Fibroblast of lung (primary cell): ENCODE data around the gene CD300H. TPM values are rescaled to one million over a fixed set of nuclear protein-coding genes. Genes with fewer than 3 reads are reported as not detected.

Experiments used
- DNase-seq, 2 donors: peaks; one replicate each; pipeline versions ENCODE4 v3.0.0 to v3.0.0-alpha.2; 2010; ENCODE audit warnings: low read depth in 2 of 2
- H2AFZ ChIP-seq: 2 replicates; pipeline ENCODE4 v1.5.1; 2012; ENCODE audit warnings: low read length, control low read depth, inconsistent platforms
- H3K27ac ChIP-seq: 2 replicates; pipeline ENCODE4 v1.5.1; 2011; ENCODE audit warnings: low read length, control low read depth; ENCODE audit not compliant: insufficient read depth
- H3K27me3 ChIP-seq: 2 replicates; pipeline ENCODE4 v1.5.1; 2011; ENCODE audit warnings: mild to moderate bottlenecking, low read length; ENCODE audit not compliant: control insufficient read depth, insufficient read depth
- H3K36me3 ChIP-seq: 2 replicates; pipeline ENCODE4 v1.5.1; 2011; ENCODE audit warnings: low read length; ENCODE audit not compliant: control insufficient read depth, insufficient read depth
- H3K4me1 ChIP-seq: 2 replicates; pipeline ENCODE4 v1.5.1; 2011; ENCODE audit warnings: low read length; ENCODE audit not compliant: control insufficient read depth, insufficient read depth; ENCODE audit errors: extremely low read depth
- H3K4me2 ChIP-seq: 2 replicates; pipeline ENCODE4 v1.5.1; 2011; ENCODE audit warnings: low read length, control low read depth; ENCODE audit not compliant: insufficient read depth; ENCODE audit errors: extremely low read depth
- H3K4me3 ChIP-seq, 4 experiments: fragments of 200-600 bp in 1 of 4; sonication (generic) in 1 of 4; replicated peaks in 1 of 4; 2 replicates each; pipeline ENCODE4 v1.5.1; 2011 to 2016; ENCODE audit warnings: low read length in 4 of 4, low read depth in 3 of 4, mild to moderate bottlenecking in 3 of 4, control low read depth in 2 of 4, inconsistent platforms in 1 of 4, mixed read lengths in 1 of 4; ENCODE audit not compliant: insufficient read depth in 1 of 4; ENCODE audit errors: control extremely low read depth in 1 of 4
- H3K79me2 ChIP-seq: 2 replicates; pipeline ENCODE4 v1.5.1; 2012; ENCODE audit warnings: mild to moderate bottlenecking, low read length, inconsistent platforms; ENCODE audit not compliant: control insufficient read depth, insufficient read depth
- H3K9ac ChIP-seq: 2 replicates; pipeline ENCODE4 v1.5.1; 2011; ENCODE audit warnings: mild to moderate bottlenecking, low read length, control low read depth; ENCODE audit not compliant: insufficient read depth
- H3K9me3 ChIP-seq: 2 replicates; pipeline ENCODE4 v1.5.1; 2012; ENCODE audit warnings: low read depth, low read length; ENCODE audit not compliant: control insufficient read depth, insufficient read depth
- H4K20me1 ChIP-seq: 2 replicates; pipeline ENCODE4 v1.5.1; 2011; ENCODE audit warnings: low read length; ENCODE audit not compliant: control insufficient read depth, insufficient read depth; ENCODE audit errors: extremely low read depth
- EZH2 ChIP-seq: IDR thresholded peaks from 2 replicates; pipeline ENCODE4 v1.5.1; 2012; ENCODE audit warnings: low read length, control low read depth, mild to moderate bottlenecking; ENCODE audit errors: missing control alignments
- polyA plus RNA-seq, 2 donors: library from polyadenylated mRNA; depleted of rRNA in 1 of 2; stranded (reverse) in 1 of 2; unstranded in 1 of 2; fragments of >200 nt; gene quantifications; 2 replicates each; pipeline ENCODE4 v1.2.1, GENCODE V29; 2011 to 2012; ENCODE audit warnings: missing spikeins in 1 of 2
- total RNA-seq: library from RNA; depleted of rRNA; stranded (reverse); fragments of >200 nt; gene quantifications from 2 replicates; pipeline ENCODE4 v1.2.1, GENCODE V29; 2014
- TF ChIP-seq, protein P1 (sequence below), 2 donors: IDR thresholded peaks in 1 of 2; conservative IDR thresholded peaks in 1 of 2; 1 replicate in 1 of 2; 2 replicates in 1 of 2; pipeline ENCODE4 v1.5.1; 2011 to 2012; ENCODE audit warnings: low read length in 2 of 2, control low read depth in 1 of 2, inconsistent platforms in 1 of 2, low read depth in 1 of 2, mild to moderate bottlenecking in 1 of 2

CD300H gene
- total and polyA plus RNA-seq, 2 donors (not counting 1 experiment from before 2014, with no cell fraction given), result not detected

DNA sequence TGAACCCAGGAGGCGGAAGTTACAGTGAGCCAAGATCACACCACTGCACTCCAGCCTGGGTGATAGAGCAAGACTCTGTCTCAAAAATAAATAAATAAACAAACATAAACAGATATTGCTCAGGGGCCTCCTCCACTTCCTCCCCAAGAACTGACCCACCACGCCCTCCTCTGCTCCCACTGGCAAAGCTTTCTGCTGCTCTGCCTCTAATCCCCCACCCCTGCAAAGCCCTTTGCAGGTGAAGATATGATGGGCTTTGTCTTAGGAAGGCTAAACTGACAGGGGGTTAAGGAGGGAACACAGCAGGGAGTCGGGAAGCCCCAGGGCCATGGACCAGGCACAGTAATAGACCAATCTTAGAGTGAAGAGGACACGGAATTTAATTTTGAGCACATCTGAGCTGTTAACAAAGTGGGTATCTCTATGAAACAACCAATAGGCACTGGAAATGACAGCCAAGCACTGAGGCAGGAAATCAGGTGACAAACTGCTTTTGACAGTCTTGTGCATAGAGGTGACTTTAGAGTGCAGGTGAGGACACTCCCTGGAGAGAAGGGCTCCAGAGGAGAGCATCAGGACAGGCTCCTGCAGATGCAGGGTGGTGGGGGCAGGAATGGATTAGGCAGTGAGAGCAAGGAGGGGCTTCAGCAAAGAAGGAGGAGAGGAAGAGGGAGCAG, 31.2 kb upstream of the CD300H start:
- Histone ChIP-seq H3K27ac (no peak overlapping the region), H3K4me2 (no peak overlapping the region), H3K9me3 (no peaks in the 10 kb centered on the region), H3K9ac (no peak overlapping the region), H3K4me3 (no peak overlapping the region), H3K4me1 (no peaks in the 10 kb centered on the region), H2AFZ (no peak overlapping the region), H3K27me3 (no peaks in the 10 kb centered on the region), H3K36me3 (no peaks in the 10 kb centered on the region), H3K79me2 (no peaks in the 10 kb centered on the region), H4K20me1 (no peaks in the 10 kb centered on the region)
- TF ChIP-seq, protein P1, sequence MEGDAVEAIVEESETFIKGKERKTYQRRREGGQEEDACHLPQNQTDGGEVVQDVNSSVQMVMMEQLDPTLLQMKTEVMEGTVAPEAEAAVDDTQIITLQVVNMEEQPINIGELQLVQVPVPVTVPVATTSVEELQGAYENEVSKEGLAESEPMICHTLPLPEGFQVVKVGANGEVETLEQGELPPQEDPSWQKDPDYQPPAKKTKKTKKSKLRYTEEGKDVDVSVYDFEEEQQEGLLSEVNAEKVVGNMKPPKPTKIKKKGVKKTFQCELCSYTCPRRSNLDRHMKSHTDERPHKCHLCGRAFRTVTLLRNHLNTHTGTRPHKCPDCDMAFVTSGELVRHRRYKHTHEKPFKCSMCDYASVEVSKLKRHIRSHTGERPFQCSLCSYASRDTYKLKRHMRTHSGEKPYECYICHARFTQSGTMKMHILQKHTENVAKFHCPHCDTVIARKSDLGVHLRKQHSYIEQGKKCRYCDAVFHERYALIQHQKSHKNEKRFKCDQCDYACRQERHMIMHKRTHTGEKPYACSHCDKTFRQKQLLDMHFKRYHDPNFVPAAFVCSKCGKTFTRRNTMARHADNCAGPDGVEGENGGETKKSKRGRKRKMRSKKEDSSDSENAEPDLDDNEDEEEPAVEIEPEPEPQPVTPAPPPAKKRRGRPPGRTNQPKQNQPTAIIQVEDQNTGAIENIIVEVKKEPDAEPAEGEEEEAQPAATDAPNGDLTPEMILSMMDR (conservative IDR thresholded peaks at IDR 0.05 in 1 of 2, IDR thresholded peaks at IDR 0.05 in 1 of 2; ENCODE audit: low read depth in 1 of 2, low read length in 2 of 2), result no peak
- no peak for TF ChIP-seq EZH2
- no peak for DNase-seq

DNA sequence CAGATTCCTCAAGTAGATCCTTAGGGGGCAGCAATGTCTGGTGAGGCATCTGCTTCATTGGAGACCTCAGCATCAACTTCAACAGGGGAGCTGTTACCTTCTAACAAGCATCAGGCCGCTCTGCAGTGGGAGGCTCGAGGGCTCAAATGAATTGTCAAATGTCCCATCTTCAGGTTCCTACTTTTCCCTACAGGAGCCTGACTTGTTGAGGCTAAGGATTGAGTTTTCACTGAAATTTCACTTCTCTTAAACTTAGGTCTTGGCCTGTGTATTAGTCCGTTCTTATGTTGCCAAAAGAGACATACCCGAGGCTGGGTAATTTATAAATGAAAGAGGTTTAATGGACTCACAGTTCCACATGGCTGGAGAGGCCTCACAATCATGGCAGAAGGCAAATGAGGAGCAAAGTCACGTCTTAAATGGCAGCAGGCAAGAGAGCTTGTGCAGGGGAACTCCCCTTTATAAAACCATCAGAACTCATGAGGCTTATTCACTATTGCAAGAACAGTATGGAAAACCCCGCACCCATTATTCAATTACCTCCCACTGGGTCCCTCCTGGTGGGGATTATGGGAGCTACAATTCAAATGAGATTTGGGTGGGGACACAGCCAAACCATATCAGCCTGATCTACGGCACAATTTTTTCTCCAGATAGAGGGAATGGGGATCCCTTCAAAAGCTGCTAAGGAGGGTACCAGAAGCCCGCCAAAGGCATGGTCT, 29.9 kb upstream of the CD300H start:
- no peak for DNase-seq
- no peak overlapping the region for H3K4me3 ChIP-seq
- H2AFZ ChIP-seq, result no peak overlapping the region
- no peaks in the 10 kb centered on the region for H4K20me1 ChIP-seq
- H3K79me2 ChIP-seq, result no peaks in the 10 kb centered on the region
- no peaks in the 10 kb centered on the region for H3K27me3 ChIP-seq
- TF ChIP-seq, protein P1 (conservative IDR thresholded peaks at IDR 0.05 in 1 of 2, IDR thresholded peaks at IDR 0.05 in 1 of 2; ENCODE audit: low read depth in 1 of 2, low read length in 2 of 2), result no peak
- TF ChIP-seq EZH2, result no peak
- no peaks in the 10 kb centered on the region for H3K9me3 ChIP-seq
- H3K4me1 ChIP-seq, result no peaks in the 10 kb centered on the region
- no peak overlapping the region for H3K27ac ChIP-seq
- H3K36me3 ChIP-seq, result no peaks in the 10 kb centered on the region
- no peak overlapping the region for H3K9ac ChIP-seq
- H3K4me2 ChIP-seq, result no peak overlapping the region

DNA sequence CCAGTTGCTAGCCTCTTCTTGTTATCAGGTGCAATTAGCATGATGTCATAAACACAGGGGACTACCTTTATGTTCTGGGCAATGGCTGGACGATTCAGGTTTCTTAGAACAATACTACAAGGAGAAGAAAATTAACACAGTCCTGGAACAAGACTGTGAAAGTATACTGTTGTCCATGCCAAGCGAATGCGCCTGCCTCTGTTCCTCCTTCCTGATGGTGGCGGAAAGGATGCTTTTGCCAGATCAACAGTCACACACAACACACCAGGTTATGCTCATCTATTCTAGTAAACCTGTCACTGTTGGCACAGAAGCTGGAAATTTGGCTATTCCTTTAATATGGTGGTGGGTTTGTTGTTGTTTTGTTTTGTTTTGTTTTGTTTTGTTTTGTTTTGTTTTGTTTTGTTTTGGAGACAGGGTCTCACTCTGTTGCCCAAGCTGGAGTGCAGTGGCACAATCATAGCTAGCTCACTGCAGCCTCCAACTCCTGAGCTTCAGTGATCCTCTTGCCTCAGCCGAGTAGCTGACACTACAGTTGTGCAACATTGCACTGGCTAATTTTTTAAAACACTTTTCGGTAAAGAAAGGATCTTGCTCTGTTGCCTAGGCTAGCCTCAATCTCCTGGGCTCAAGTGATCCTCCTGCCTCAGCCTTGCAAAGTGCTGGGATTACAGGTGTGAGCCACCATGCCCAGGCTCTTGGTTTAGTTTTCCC, 27.9 kb upstream of the CD300H start:
- Histone ChIP-seq H3K36me3 (no peaks in the 10 kb centered on the region), H3K27ac (no peak overlapping the region), H3K4me1 (no peaks in the 10 kb centered on the region), H4K20me1 (no peaks in the 10 kb centered on the region), H3K9ac (no peak overlapping the region), H3K27me3 (no peaks in the 10 kb centered on the region), H3K79me2 (no peaks in the 10 kb centered on the region), H3K4me2 (no peak overlapping the region), H3K4me3 (no peak overlapping the region), H2AFZ (no peak overlapping the region), H3K9me3 (no peaks in the 10 kb centered on the region)
- no peak for TF ChIP-seq EZH2
- TF ChIP-seq, protein P1 (conservative IDR thresholded peaks at IDR 0.05 in 1 of 2, IDR thresholded peaks at IDR 0.05 in 1 of 2; ENCODE audit: low read depth in 1 of 2, low read length in 2 of 2), result no peak
- no peak for DNase-seq
